D721Med (cell line): Measurements from ENCODE around the gene PLPPR1.
"Not testable (repeated sequence)": the region's sequence is repeated elsewhere in the genome, so short reads cannot be mapped to it uniquely, and the experiment has no call there.

Source experiments
- DNase-seq: peaks from one replicate; pipeline ENCODE4 v3.0.0; 2011; ENCODE audit warnings: low spot score; ENCODE audit not compliant: insufficient read length
- FAIRE-seq: peaks from 2 replicates; lab custom pipeline; 2011; peaks lifted over from hg19 to GRCh38; lab: Jason Lieb, UNC
- CTCF ChIP-seq: IDR thresholded peaks from 2 replicates; pipeline ENCODE4 v1.5.1; 2012; ENCODE audit warnings: mild to moderate bottlenecking, control low read depth; ENCODE audit not compliant: insufficient read depth; ENCODE audit errors: missing control alignments

PLPPR1 gene

GRCh38 chr9:101326501-101326900 is 298.0 kb downstream of the PLPPR1 start:
- FAIRE-seq (no peak), DNase-seq (no peak)
- no peak for TF ChIP-seq CTCF

- not testable (repeated sequence) for FAIRE-seq, DNase-seq
Observed at GRCh38 chr9:101327422-101327909, 298.9 kb downstream of the PLPPR1 start.

GRCh38 chr9:101332362-101332761 is 303.8 kb downstream of the PLPPR1 start:
- FAIRE-seq (peak; percentile 16), DNase-seq (no peak)
- TF ChIP-seq CTCF: no peak

- FAIRE-seq: no peak
- DNase-seq: no peak
- no peak for TF ChIP-seq CTCF
Observed at GRCh38 chr9:101333490-101333889, 305.0 kb downstream of the PLPPR1 start.

- no peak for TF ChIP-seq CTCF
- DNase-seq (no peak), FAIRE-seq (no peak)
Observed at GRCh38 chr9:101333926-101334702, 305.6 kb downstream of the PLPPR1 start.

GRCh38 chr9:101336091-101336490 is 307.6 kb downstream of the PLPPR1 start:
- FAIRE-seq (no peak), DNase-seq (no peak)
- no peak for TF ChIP-seq CTCF

- FAIRE-seq (no peak), DNase-seq (no peak)
- TF ChIP-seq CTCF: no peak
Observed at GRCh38 chr9:101337237-101337636, 308.7 kb downstream of the PLPPR1 start.
